Brain pericyte (primary cell): ENCODE results near the gene P2RX7.
"Not testable (repeated sequence)": the region's sequence is repeated elsewhere in the genome, so short reads cannot be mapped to it uniquely, and the experiment has no call there.

Source experiments
- DNase-seq: peaks from one replicate; pipeline ENCODE4 v3.0.0-alpha.2; 2012; ENCODE audit warnings: low read depth, low spot score

Gene P2RX7

DNA sequence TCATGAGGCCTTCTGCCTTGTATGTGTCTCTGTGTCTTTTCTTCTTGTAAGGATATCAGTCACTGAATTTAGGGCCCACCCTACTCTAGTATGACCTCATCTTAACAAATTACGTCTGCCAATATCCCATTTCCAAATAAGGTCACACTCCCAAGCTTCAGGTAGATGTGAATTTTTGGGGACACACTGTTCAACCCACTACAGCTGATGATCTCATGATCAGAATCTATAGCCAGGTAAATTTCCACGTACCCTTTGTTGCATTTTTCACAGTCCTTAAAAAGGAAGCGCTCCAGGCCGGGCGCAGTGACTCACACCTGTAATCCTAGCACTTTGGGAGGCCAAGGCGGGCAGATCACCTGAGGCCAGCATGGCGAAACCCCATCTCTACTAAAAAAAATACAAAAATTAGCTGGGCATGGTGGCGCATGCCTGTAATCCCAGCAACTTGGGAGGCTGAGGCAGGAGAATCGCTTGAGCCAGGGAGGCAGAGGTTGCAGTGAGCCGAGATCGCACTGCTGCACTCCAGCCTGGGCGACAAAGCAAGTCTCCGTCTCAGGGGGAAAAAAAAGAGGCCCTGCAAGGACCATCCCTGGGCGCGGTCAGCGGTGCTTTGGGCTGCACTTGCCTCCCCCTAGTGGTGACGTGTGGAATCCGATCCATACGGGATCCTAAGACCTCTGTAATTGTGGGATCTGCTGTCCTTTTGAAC is 97.3 kb downstream of the P2RX7 start:
- DNase-seq, result not testable (repeated sequence)

DNA sequence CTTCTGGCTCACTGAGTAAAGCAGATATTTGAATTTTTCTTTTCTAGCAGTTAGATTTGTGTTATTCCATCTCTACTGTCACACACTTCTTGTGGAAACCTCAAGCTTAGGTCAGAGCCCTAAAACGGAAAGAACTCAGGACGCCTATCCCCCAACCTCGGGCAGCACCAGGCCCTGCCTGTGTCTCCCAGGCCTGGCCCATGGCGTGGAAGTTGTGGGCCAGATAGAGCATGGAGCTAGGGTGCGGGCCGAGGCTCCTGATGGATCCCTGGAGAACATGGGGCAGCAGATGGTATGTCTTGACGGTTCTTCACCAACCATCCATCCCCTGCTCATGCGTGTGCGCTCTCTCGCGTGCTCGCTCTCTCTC is 97.8 kb downstream of the P2RX7 start:
- DNase-seq, result no peak

DNA sequence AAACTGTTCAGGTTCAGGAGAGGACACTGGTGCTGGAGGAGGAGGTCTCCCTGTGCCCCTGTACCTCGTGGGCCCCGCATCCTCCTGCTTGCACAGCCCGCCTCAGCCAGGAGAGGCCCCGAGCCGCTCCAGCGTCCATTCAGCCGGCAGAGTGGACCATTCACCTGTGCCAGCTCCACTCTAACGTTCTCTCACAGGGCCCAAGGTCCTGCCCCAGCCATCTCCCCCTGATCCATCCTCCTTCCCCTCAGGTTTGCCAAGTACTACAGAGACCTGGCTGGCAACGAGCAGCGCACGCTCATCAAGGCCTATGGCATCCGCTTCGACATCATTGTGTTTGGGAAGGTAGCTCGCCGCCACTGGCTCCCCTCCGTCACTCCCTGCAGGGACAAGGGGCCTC is 99.5 kb downstream of the P2RX7 start:
- no peak for DNase-seq

DNA sequence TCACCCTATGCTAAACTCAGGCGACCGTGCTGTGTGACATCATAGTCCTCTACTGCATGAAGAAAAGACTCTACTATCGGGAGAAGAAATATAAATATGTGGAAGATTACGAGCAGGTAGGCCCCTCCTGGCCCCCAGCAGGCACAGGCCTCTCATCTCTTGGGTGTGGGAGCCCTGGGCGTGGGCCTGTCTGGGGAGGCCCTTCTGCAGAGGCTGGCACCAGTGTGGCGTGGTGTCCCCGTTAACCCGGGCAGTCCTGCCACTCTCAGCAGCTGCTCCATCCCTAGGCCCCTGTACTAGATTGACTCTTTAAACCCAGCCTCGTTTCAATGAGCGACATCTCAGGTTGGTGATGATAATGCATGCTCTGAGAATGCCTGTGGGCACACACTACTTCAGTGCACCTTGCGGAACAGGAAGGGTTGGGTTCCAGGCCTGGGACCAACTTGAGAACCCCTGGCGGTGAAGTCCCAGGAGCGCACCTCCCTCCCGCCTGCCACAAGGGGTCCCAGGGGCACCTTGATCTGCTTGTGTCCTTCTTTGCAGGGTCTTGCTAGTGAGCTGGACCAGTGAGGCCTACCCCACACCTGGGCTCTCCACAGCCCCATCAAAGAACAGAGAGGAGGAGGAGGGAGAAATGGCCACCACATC is 100.4 kb downstream of the P2RX7 start:
- DNase-seq, result no peak

DNA sequence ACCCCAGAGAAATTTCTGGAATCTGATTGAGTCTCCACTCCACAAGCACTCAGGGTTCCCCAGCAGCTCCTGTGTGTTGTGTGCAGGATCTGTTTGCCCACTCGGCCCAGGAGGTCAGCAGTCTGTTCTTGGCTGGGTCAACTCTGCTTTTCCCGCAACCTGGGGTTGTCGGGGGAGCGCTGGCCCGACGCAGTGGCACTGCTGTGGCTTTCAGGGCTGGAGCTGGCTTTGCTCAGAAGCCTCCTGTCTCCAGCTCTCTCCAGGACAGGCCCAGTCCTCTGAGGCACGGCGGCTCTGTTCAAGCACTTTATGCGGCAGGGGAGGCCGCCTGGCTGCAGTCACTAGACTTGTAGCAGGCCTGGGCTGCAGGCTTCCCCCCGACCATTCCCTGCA is 100.9 kb downstream of the P2RX7 start:
- no peak for DNase-seq

DNA sequence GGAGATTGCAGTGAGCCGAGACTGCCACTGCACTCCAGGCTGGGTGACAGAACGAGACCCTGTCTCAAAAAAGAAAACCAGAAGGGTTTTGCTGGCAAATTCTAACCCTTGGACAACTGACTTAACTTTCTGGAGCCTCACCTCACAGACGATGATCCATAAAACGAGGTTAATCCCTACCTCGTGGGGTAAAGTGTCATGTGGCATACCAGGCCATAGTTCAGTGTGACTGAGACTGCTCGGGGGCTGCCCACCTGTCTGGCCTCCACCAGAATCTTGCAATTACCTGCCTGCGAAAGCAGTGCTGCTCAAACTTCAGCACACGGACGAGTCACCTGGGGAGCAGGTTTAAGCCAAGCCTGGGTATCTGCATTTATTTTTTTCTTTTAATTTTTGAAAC is 104.1 kb downstream of the P2RX7 start:
- DNase-seq, result no peak

DNA sequence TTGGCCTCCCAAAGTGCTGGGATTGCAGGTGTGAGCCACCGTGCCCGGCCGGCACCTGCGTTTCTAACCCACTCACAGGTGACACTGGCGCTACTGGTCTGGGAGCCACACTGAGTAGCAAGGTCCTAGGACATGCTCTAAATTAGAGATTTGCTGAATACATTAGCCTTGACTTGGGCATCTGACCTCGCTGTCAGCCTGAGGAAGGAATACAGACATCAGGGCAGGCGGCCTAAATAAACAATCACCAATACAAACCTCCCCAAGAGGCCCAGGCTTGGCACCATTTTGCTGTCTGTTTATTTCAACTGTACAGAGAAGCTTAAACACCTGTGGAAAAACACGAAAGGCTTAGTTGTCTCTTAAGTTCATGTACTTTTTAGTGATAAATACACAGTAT is 104.7 kb downstream of the P2RX7 start:
- DNase-seq, result no peak
